Neural crest cell (in vitro differentiated cells): ENCODE data around the gene CYP4V2. TPM values are rescaled to one million over a fixed set of nuclear protein-coding genes. Genes with fewer than 3 reads are reported as not detected.

Experiments used
- DNase-seq: peaks from one replicate; pipeline ENCODE4 v3.0.0; 2021; ENCODE audit warnings: low read depth, mixed read lengths, low spot score
- H3K27ac Mint-ChIP-seq: one replicate; pipeline ENCODE4 v1.8.0; 2021; ENCODE audit warnings: mild to moderate bottlenecking, mixed read lengths; ENCODE audit not compliant: unreplicated experiment
- H3K27me3 Mint-ChIP-seq: 2 replicates; pipeline ENCODE4 v1.8.0; 2021; ENCODE audit warnings: low read depth, mild to moderate bottlenecking, mixed read lengths
- H3K36me3 Mint-ChIP-seq: 2 replicates; pipeline ENCODE4 v1.8.0; 2021; ENCODE audit warnings: low read depth, mild to moderate bottlenecking, mixed read lengths
- H3K4me1 Mint-ChIP-seq: 2 replicates; pipeline ENCODE4 v1.8.0; 2021; ENCODE audit warnings: mixed read lengths
- H3K4me3 Mint-ChIP-seq: one replicate; pipeline ENCODE4 v1.8.0; 2021; ENCODE audit warnings: mild to moderate bottlenecking, mixed read lengths
- H3K9me3 Mint-ChIP-seq: 2 replicates; pipeline ENCODE4 v1.8.0; 2021; ENCODE audit warnings: mixed read lengths
- CTCF ChIP-seq: fragments of 200-600 bp; sonication (generic); conservative IDR thresholded peaks from 2 replicates; pipeline ENCODE4 v1.5.0; 2021; ENCODE audit warnings: antibody characterized with exemption, mild to moderate bottlenecking
- total RNA-seq: library from RNA; stranded (reverse); gene quantifications from 2 replicates; pipeline ENCODE4 v1.2.1, GENCODE V29; 2021

CYP4V2 gene
- total RNA-seq, 1 donor from 2014 or later, result 6.4 TPM

DNA sequence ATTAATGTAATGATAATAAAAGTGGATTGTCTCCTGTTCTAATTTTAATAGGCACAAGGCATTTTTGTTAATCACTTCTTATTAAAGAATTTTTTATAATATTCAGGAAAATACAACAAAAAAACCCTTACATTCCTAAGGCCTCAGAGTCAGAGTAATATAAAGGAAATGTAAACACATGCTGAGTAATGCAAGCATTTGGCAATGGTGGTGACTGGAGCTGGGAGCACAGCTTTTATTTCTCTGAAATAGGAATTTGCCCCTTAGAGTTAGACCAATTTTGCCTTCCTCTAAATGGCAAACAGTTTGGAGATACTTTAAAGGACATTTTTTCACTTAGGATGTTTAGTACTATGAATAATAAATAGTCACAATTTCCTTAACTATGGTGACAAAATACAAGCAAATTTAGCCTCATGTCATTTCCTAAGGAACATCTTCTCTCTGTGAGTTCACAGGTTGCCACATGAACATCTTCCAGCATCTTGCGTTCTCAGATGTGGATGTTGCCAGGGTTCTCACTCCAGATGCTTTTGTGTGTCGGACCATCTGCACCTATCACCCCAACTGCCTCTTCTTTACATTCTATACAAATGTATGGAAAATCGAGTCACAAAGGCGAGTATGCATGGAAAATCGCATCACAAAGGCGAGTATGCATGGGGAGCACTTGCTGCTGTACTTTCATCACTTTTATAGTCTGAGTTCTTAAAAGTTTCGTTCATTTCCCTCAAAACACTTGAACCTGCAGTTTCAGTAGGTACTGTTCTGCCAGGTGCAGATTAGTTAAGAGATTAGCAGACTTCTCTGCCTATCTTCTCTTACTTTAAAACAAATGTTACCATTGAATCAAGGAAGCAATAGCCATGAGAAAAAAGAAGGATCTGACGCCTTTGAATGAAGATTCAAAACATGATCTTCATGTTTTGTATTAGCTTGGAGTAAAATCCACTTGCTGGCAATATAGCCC lies 58.7 kb downstream of the CYP4V2 start:
- Mint-ChIP-seq H3K4me1 (peaks cover 16% of the 10 kb centered on the region), H3K27me3 (peaks cover 2% of the 10 kb centered on the region)
- no peak for DNase-seq

GRCh38 chr4:186250760-186251159 lies 59.4 kb downstream of the CYP4V2 start:
- Mint-ChIP-seq H3K27me3 (peaks cover 2% of the 10 kb centered on the region), H3K36me3 (no peaks in the 10 kb centered on the region), H3K4me1 (peaks cover 16% of the 10 kb centered on the region), H3K27ac (peak overlapping the region; percentile 4), H3K9me3 (peaks cover 12% of the 10 kb centered on the region), H3K4me3 (no peak overlapping the region)
- no peak for TF ChIP-seq CTCF
- no peak for DNase-seq

More for the DNA sequence above, 58.7 kb downstream of the CYP4V2 start:
- Mint-ChIP-seq H3K27ac (peak overlapping the region; percentile 19), H3K4me3 (no peak overlapping the region), H3K9me3 (peaks cover 13% of the 10 kb centered on the region), H3K36me3 (no peaks in the 10 kb centered on the region)
- TF ChIP-seq CTCF, result no peak

DNA sequence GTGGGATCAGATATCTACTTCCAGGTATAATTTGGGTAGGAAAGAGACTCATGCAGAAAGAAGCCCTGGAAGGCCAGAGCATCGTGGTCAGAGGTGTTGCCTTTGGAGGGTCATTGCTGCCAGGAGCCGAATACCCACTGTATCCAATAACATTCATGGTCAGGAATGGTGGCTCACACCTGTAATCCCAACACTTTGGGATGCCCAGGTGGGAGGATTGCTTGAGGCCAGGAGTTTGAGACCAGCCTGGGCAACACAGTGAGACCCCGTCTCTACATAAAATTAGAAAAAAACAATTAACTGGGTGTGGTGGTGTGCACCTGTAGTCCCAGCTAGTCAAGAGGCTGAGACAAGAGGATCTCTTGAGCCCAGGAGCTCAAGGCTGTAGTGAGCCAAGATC lies 63.8 kb downstream of the CYP4V2 start:
- peaks cover 7% of the 10 kb centered on the region for H3K4me1 Mint-ChIP-seq
- no peaks in the 10 kb centered on the region for H3K9me3 Mint-ChIP-seq
- no peak for DNase-seq
- no peak overlapping the region for H3K27ac Mint-ChIP-seq
- H3K4me3 Mint-ChIP-seq, result no peak overlapping the region
- TF ChIP-seq CTCF, result no peak
- H3K36me3 Mint-ChIP-seq, result no peaks in the 10 kb centered on the region
- no peaks in the 10 kb centered on the region for H3K27me3 Mint-ChIP-seq

- Mint-ChIP-seq H3K27me3 (no peaks in the 10 kb centered on the region), H3K36me3 (no peaks in the 10 kb centered on the region), H3K4me1 (no peaks in the 10 kb centered on the region), H3K9me3 (no peaks in the 10 kb centered on the region), H3K27ac (no peak overlapping the region), H3K4me3 (no peak overlapping the region)
- DNase-seq, result no peak
- no peak for TF ChIP-seq CTCF
Observed at GRCh38 chr4:186258216-186258811, 66.9 kb downstream of the CYP4V2 start.

- Mint-ChIP-seq H3K27me3 (no peaks in the 10 kb centered on the region), H3K27ac (no peak overlapping the region), H3K36me3 (no peaks in the 10 kb centered on the region), H3K9me3 (no peaks in the 10 kb centered on the region), H3K4me1 (peaks cover under 1% of the 10 kb centered on the region), H3K4me3 (no peak overlapping the region)
- DNase-seq, result no peak
- no peak for TF ChIP-seq CTCF
Observed at GRCh38 chr4:186260117-186260503, 68.7 kb downstream of the CYP4V2 start.

Other genes with a start within 250 kb of the CYP4V2 start
- gene TLR3, start 122.4 kb upstream of the CYP4V2 start, total RNA-seq, result 0.11 and 0.19 TPM in 2 replicates
- 4.5 and 5.6 TPM in 2 replicates for gene FAM149A, start 86.9 kb upstream of the CYP4V2 start, total RNA-seq
- gene KLKB1, start 35.9 kb downstream of the CYP4V2 start, total RNA-seq, result 0.36 and 0.49 TPM in 2 replicates
- not detected in 2 replicates for gene F11, start 74.6 kb downstream of the CYP4V2 start, total RNA-seq